ENCODE data around the gene SRGAP1. TPM values are rescaled to one million over a fixed set of nuclear protein-coding genes. Genes with fewer than 3 reads are reported as not detected.

SRGAP1 gene
- total RNA-seq, 4 donors from 2014 or later = 7.2 to 22.9 (median 11.5) TPM

GRCh38 chr12:63977441-63977840 is 132.9 kb downstream of the SRGAP1 start:
- ATAC-seq = no peak
- Histone ChIP-seq H3K36me3 (no peaks in the 10 kb centered on the region), H3K4me1 (peaks cover 0 to 12% (median 0%) of the 10 kb centered on the region in 3 donors), H3K4me3 (no peak overlapping the region), H3K27me3 (no peaks in the 10 kb centered on the region), H3K27ac (no peak overlapping the region), H3K9me3 (no peaks in the 10 kb centered on the region)
- no peak for TF ChIP-seq POLR2AphosphoS5 (IDR thresholded peaks at IDR 0.05)
- TF ChIP-seq CTCF (IDR thresholded peaks at IDR 0.05) = no peak
- TF ChIP-seq POLR2A (IDR thresholded peaks at IDR 0.05) = no peak
- TF ChIP-seq EP300 (IDR thresholded peaks at IDR 0.05) = no peak
- 56 to 79% methylated on average over 4 of the region's 4 CpGs for WGBS, 2 donors (ENCODE audit: low coverage in 1 of 2)

GRCh38 chr12:63978519-63978918 is 134.0 kb downstream of the SRGAP1 start:
- no peak for ATAC-seq
- no peak overlapping the region for H3K27ac ChIP-seq
- H3K4me3 ChIP-seq = no peak overlapping the region
- no peaks in the 10 kb centered on the region for H3K9me3 ChIP-seq
- TF ChIP-seq CTCF (IDR thresholded peaks at IDR 0.05) = no peak
- no peak for TF ChIP-seq POLR2A (IDR thresholded peaks at IDR 0.05)
- TF ChIP-seq EP300 (IDR thresholded peaks at IDR 0.05) = no peak
- no peak for TF ChIP-seq POLR2AphosphoS5 (IDR thresholded peaks at IDR 0.05)
- H3K27me3 ChIP-seq = no peaks in the 10 kb centered on the region
- H3K4me1 ChIP-seq = peaks cover 0 to 23% (median 5%) of the 10 kb centered on the region in 3 donors
- WGBS, 2 donors (ENCODE audit: low coverage in 1 of 2) = 47 to 57% methylated on average over 1 of the region's 1 CpG
- no peaks in the 10 kb centered on the region for H3K36me3 ChIP-seq

- no peak for ATAC-seq
- Histone ChIP-seq H3K4me1 (peaks cover 0 to 23% (median 5%) of the 10 kb centered on the region in 3 donors), H3K9me3 (no peaks in the 10 kb centered on the region)
Observed at GRCh38 chr12:63980211-63980610, 135.7 kb downstream of the SRGAP1 start.

GRCh38 chr12:63981343-63981742 is 136.8 kb downstream of the SRGAP1 start:
- ATAC-seq = no peak
- H3K4me1 ChIP-seq = peaks cover 0 to 31% (median 5%) of the 10 kb centered on the region in 3 donors
- no peak overlapping the region for H3K4me3 ChIP-seq
- H3K27me3 ChIP-seq = no peaks in the 10 kb centered on the region
- WGBS, 2 donors (ENCODE audit: low coverage in 1 of 2) = 19 to 38% methylated on average over 2 of the region's 2 CpGs
- H3K9me3 ChIP-seq = no peaks in the 10 kb centered on the region
- H3K27ac ChIP-seq = peak overlapping the region in 3 of 4 donors; percentile 35 to 60 (median 45)
- no peaks in the 10 kb centered on the region for H3K36me3 ChIP-seq
- TF ChIP-seq CTCF (IDR thresholded peaks at IDR 0.05) (no peak), POLR2A (IDR thresholded peaks at IDR 0.05) (no peak)

More at GRCh38 chr12:63980211-63980610, 135.7 kb downstream of the SRGAP1 start:
- 93 to 97% methylated on average over 4 of the region's 4 CpGs for WGBS, 2 donors (ENCODE audit: low coverage in 1 of 2)
- Histone ChIP-seq H3K27ac (no peak overlapping the region), H3K36me3 (no peaks in the 10 kb centered on the region), H3K4me3 (no peak overlapping the region), H3K27me3 (no peaks in the 10 kb centered on the region)
- no peak for TF ChIP-seq CTCF (IDR thresholded peaks at IDR 0.05)
- TF ChIP-seq POLR2A (IDR thresholded peaks at IDR 0.05) = no peak

- TF ChIP-seq POLR2A (IDR thresholded peaks at IDR 0.05) = no peak
- H3K4me3 ChIP-seq = no peak overlapping the region
- no peaks in the 10 kb centered on the region for H3K27me3 ChIP-seq
- peaks cover 0 to 31% (median 5%) of the 10 kb centered on the region in 3 donors for H3K4me1 ChIP-seq
- peak overlapping the region; percentile 31 to 60 (median 42) for H3K27ac ChIP-seq
- H3K9me3 ChIP-seq = no peaks in the 10 kb centered on the region
- WGBS, 2 donors (ENCODE audit: low coverage in 1 of 2) = 4 to 22% methylated on average over 4 of the region's 4 CpGs
- H3K36me3 ChIP-seq = no peaks in the 10 kb centered on the region
- ATAC-seq = no peak
Observed at GRCh38 chr12:63982604-63983295, 138.2 kb downstream of the SRGAP1 start.

All from gastroesophageal sphincter (tissue), 4 donors.